Mucosa of descending colon (tissue), 3 donors: ENCODE measurements around the gene ADAP1. TPM values are rescaled to one million over a fixed set of nuclear protein-coding genes. Genes with fewer than 3 reads are reported as not detected.

Experiments
- ATAC-seq: fragments of 200-7000 bp; cut with Tn5 transposase; one replicate; pipeline ENCODE4 v1.9.1; 2020; ENCODE audit warnings: mild to moderate bottlenecking, moderate library complexity
- DNase-seq, 3 donors: peaks; one replicate each; pipeline ENCODE4 v3.0.0-alpha.2; 2020
- H3K36me3 ChIP-seq: fragments of 200-600 bp; one replicate; pipeline ENCODE4 v1.8.0; 2021; ENCODE audit warnings: low read depth, mild to moderate bottlenecking
- H3K4me1 ChIP-seq: fragments of 200-600 bp; one replicate; pipeline ENCODE4 v1.8.0; 2021; ENCODE audit warnings: low read depth, mild to moderate bottlenecking
- H3K4me3 ChIP-seq: fragments of 200-600 bp; one replicate; pipeline ENCODE4 v1.8.0; 2021; ENCODE audit warnings: mild to moderate bottlenecking
- H3K9me3 ChIP-seq: fragments of 200-600 bp; one replicate; pipeline ENCODE4 v1.8.0; 2021; ENCODE audit warnings: mild to moderate bottlenecking
- CTCF ChIP-seq: fragments of 200-600 bp; IDR thresholded peaks from one replicate; pipeline ENCODE4 v1.8.0; 2022; ENCODE audit warnings: antibody characterized with exemption, mild to moderate bottlenecking
- intact Hi-C, 2 donors: fragments of 100-400 bp; cut with DNase I in 1 of 2; cut with micrococcal nuclease in 1 of 2; formaldehyde crosslinking; loops; one replicate each; pipeline versions ENCODE4 v1.11.0 to v1.11.1; 2022; cut with DNase I, micrococcal nuclease
- total RNA-seq, 3 donors: library from RNA; stranded (reverse); fragmentation: NEBNext Ultra II Directional in 2 of 3; extraction: Animal tissue kit (Norgen Biotek cat#: 25700) in 2 of 3; gene quantifications; one replicate each; pipeline versions ENCODE4 v1.2.1 to v1.2.4, GENCODE V29; 2021 to 2023
- donor health status: DM: no; HTN: no; CAD: no; lungs with moderate emphysema.
- donor health status: DM: no; HTN: no; CAD: no.
- donor health status: DM: no; HTN: yes; CAD: no.

Gene ADAP1
- total RNA-seq, 3 donors from 2014 or later, result 80.7 to 153 (median 98.8) TPM

- Histone ChIP-seq H3K4me3 (no peak overlapping the region), H3K36me3 (no peaks in the 10 kb centered on the region), H3K9me3 (no peaks in the 10 kb centered on the region), H3K4me1 (peaks cover 8% of the 10 kb centered on the region)
- intact Hi-C loops, result no loop called here
- peak; percentile 2 for ATAC-seq
- no peak for TF ChIP-seq CTCF
- DNase-seq, result no peak
Observed at GRCh38 chr7:982511-983003, 28.1 kb upstream of the ADAP1 start.

- peak; percentile 34 for ATAC-seq
Observed at GRCh38 chr7:981793-982510, 27.5 kb upstream of the ADAP1 start.

GRCh38 chr7:979886-980571 is 25.5 kb upstream of the ADAP1 start:
- DNase-seq (no peak), ATAC-seq (no peak)
- Histone ChIP-seq H3K4me1 (peaks cover 26% of the 10 kb centered on the region), H3K9me3 (no peaks in the 10 kb centered on the region), H3K4me3 (no peak overlapping the region), H3K36me3 (no peaks in the 10 kb centered on the region)
- no peak for TF ChIP-seq CTCF
- intact Hi-C loops, result no loop called here

More at GRCh38 chr7:981793-982510, 27.5 kb upstream of the ADAP1 start:
- peak in 2 of 3 donors; percentile 57 to 76 for DNase-seq
- intact Hi-C loops, result no loop called here
- TF ChIP-seq CTCF, result no peak
- H3K4me1 ChIP-seq, result peaks cover 11% of the 10 kb centered on the region
- no peaks in the 10 kb centered on the region for H3K9me3 ChIP-seq
- H3K4me3 ChIP-seq, result no peak overlapping the region
- no peaks in the 10 kb centered on the region for H3K36me3 ChIP-seq

- Histone ChIP-seq H3K4me3 (no peak overlapping the region), H3K36me3 (no peaks in the 10 kb centered on the region), H3K4me1 (peaks cover 27% of the 10 kb centered on the region), H3K9me3 (no peaks in the 10 kb centered on the region)
- no peak for TF ChIP-seq CTCF
- DNase-seq (no peak), ATAC-seq (no peak)
- intact Hi-C loops, result no loop called here
Observed at GRCh38 chr7:979151-979550, 24.7 kb upstream of the ADAP1 start.

- ATAC-seq (no peak), DNase-seq (no peak)
- intact Hi-C loops, result no loop called here
- no peak for TF ChIP-seq CTCF
- Histone ChIP-seq H3K36me3 (no peaks in the 10 kb centered on the region), H3K9me3 (no peaks in the 10 kb centered on the region), H3K4me3 (no peak overlapping the region), H3K4me1 (peaks cover 33% of the 10 kb centered on the region)
Observed at GRCh38 chr7:978416-979091, 24.1 kb upstream of the ADAP1 start.
